ENCODE data around the gene MRPL36.

GRCh38 chr5:1820926-1821325 lies 21.3 kb upstream of the MRPL36 start:
- TF ChIP-seq GABPA (IDR thresholded peaks at IDR 0.05; ENCODE audit: low read depth) (no peak), CTCF (IDR thresholded peaks at IDR 0.05; ENCODE audit: insufficient read depth, low read length) (no peak)

All from HL-60 (cell line).